Amygdala (tissue), 56 donors: ENCODE measurements around the gene ZSWIM3.
"Not testable (repeated sequence)": the region's sequence is repeated elsewhere in the genome, so short reads cannot be mapped to it uniquely, and the experiment has no call there.

Experiments
- DNase-seq, 56 donors: peaks; one replicate each; lab custom pipeline; 2025; lab: John Stamatoyannopoulos, UW

ZSWIM3 gene

GRCh38 chr20:45887346-45887715 lies 29.9 kb downstream of the ZSWIM3 start, which contains the start of gene SPATA25:
Gene SPATA25, minus strand, starts transcription at chr20:45887622. Its CDS starts 32 bp downstream, at chr20:45887590.
- no peak for DNase-seq

- DNase-seq: no peak
Measured at GRCh38 chr20:45888681-45889080, 31.3 kb downstream of the ZSWIM3 start.

- peak in 52 of 56 donors; percentile 14 to 76 (median 46) for DNase-seq
Measured at GRCh38 chr20:45890077-45890984, 32.9 kb downstream of the ZSWIM3 start.

- peak; percentile 41 to 94 (median 82) for DNase-seq
Measured at GRCh38 chr20:45890985-45891983, 33.9 kb downstream of the ZSWIM3 start, which contains the start of the genes CTSA and NEURL2. Gene CTSA, plus strand, starts transcription at chr20:45891335. Its CDS starts 234 bp downstream, at chr20:45891569. Gene NEURL2, minus strand, starts transcription at chr20:45891208. Its CDS starts 217 bp downstream, at chr20:45890991.

GRCh38 chr20:45892049-45892825 lies 34.8 kb downstream of the ZSWIM3 start:
- peak in 2 of 56 donors; percentile 14 to 19 for DNase-seq

- DNase-seq: no peak
Measured at GRCh38 chr20:45892828-45893500, 35.5 kb downstream of the ZSWIM3 start.

GRCh38 chr20:45893831-45894230 lies 36.4 kb downstream of the ZSWIM3 start:
- DNase-seq: no peak

- DNase-seq: no peak
Measured at GRCh38 chr20:45894797-45895196, 37.4 kb downstream of the ZSWIM3 start.

- no peak for DNase-seq
Measured at GRCh38 chr20:45896641-45897161, 39.3 kb downstream of the ZSWIM3 start.

- no peak for DNase-seq
Measured at GRCh38 chr20:45897289-45897688, 39.9 kb downstream of the ZSWIM3 start.

- no peak for DNase-seq
Measured at GRCh38 chr20:45897692-45898091, 40.3 kb downstream of the ZSWIM3 start.

GRCh38 chr20:45898285-45898684 lies 40.9 kb downstream of the ZSWIM3 start:
- no peak for DNase-seq

- DNase-seq: no peak
Measured at GRCh38 chr20:45899046-45899835, 41.8 kb downstream of the ZSWIM3 start.

GRCh38 chr20:45901332-45901731 lies 43.9 kb downstream of the ZSWIM3 start:
- not testable (repeated sequence) for DNase-seq

GRCh38 chr20:45902199-45902701 lies 44.8 kb downstream of the ZSWIM3 start:
- no peak for DNase-seq

GRCh38 chr20:45904583-45905504 lies 47.4 kb downstream of the ZSWIM3 start:
- DNase-seq: no peak

GRCh38 chr20:45905505-45906079 lies 48.2 kb downstream of the ZSWIM3 start:
- no peak for DNase-seq
